ENCODE measurements around the gene ANO1.

Gene ANO1

GRCh38 chr11:70054004-70054403 is 24.1 kb upstream of the ANO1 start:
- Histone ChIP-seq H2AFZ (ENCODE audit: low read length) (no peak overlapping the region), H3F3A (ENCODE audit: insufficient read depth, low read length) (no peaks in the 10 kb centered on the region), H3K4me2 (ENCODE audit: low read depth, low read length) (no peak overlapping the region), H3K4me1 (ENCODE audit: low read length) (no peaks in the 10 kb centered on the region), H3K79me2 (ENCODE audit: low read length) (no peaks in the 10 kb centered on the region), H3K9ac (ENCODE audit: low read length) (no peak overlapping the region), H3K4me3 (ENCODE audit: low read length) (no peak overlapping the region), H3K9me3 (replicated peaks; ENCODE audit: insufficient read depth, low read length) (no peaks in the 10 kb centered on the region), H3K27me3 (replicated peaks; ENCODE audit: insufficient read depth, low read length) (peaks cover 80% of the 10 kb centered on the region), H3K36me3 (replicated peaks; ENCODE audit: insufficient read depth, low read length) (no peaks in the 10 kb centered on the region), H4K20me1 (ENCODE audit: insufficient read depth, low read length) (no peaks in the 10 kb centered on the region), H3K9me2 (replicated peaks; ENCODE audit: insufficient read depth, low read length) (no peaks in the 10 kb centered on the region), H3K27ac (ENCODE audit: low read length) (no peak overlapping the region)
- TF ChIP-seq, protein P1, sequence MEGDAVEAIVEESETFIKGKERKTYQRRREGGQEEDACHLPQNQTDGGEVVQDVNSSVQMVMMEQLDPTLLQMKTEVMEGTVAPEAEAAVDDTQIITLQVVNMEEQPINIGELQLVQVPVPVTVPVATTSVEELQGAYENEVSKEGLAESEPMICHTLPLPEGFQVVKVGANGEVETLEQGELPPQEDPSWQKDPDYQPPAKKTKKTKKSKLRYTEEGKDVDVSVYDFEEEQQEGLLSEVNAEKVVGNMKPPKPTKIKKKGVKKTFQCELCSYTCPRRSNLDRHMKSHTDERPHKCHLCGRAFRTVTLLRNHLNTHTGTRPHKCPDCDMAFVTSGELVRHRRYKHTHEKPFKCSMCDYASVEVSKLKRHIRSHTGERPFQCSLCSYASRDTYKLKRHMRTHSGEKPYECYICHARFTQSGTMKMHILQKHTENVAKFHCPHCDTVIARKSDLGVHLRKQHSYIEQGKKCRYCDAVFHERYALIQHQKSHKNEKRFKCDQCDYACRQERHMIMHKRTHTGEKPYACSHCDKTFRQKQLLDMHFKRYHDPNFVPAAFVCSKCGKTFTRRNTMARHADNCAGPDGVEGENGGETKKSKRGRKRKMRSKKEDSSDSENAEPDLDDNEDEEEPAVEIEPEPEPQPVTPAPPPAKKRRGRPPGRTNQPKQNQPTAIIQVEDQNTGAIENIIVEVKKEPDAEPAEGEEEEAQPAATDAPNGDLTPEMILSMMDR (IDR thresholded peaks at IDR 0.05; ENCODE audit: low read length), result no peak
- TF ChIP-seq EZH2 (optimal IDR thresholded peaks at IDR 0.05; ENCODE audit: low read depth, low read length) (no peak), EZH2phosphoT487 (IDR thresholded peaks at IDR 0.05; ENCODE audit: low read length) (no peak)
- DNase-seq, result no peak

DNA sequence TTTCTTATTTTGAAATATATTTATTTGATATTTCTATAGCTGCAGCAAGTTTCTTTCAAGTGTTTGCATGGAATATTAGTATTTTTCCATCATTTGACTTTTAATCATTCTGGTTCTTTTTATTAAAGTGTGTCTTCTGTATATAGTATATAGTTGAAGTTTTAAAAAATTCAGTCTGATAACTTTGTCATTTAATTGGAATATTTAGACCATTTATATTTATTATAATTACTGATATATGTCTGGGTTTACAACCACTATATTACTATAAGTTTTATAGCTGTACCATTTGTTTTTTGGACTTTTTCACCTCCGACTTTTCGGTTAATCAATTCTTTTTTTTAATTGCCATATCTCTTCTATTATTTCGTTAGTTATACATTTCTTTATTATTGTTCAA is 22.7 kb upstream of the ANO1 start:
- H3K36me3 ChIP-seq (replicated peaks; ENCODE audit: insufficient read depth, low read length), result no peaks in the 10 kb centered on the region
- H2AFZ ChIP-seq (ENCODE audit: low read length), result no peak overlapping the region
- no peak for DNase-seq
- no peak overlapping the region for H3K9ac ChIP-seq (ENCODE audit: low read length)
- H3K4me2 ChIP-seq (ENCODE audit: low read depth, low read length), result no peak overlapping the region
- H3F3A ChIP-seq (ENCODE audit: insufficient read depth, low read length), result no peaks in the 10 kb centered on the region
- no peaks in the 10 kb centered on the region for H3K4me1 ChIP-seq (ENCODE audit: low read length)
- no peaks in the 10 kb centered on the region for H4K20me1 ChIP-seq (ENCODE audit: insufficient read depth, low read length)
- no peak overlapping the region for H3K4me3 ChIP-seq (ENCODE audit: low read length)
- H3K9me2 ChIP-seq (replicated peaks; ENCODE audit: insufficient read depth, low read length), result no peaks in the 10 kb centered on the region
- no peaks in the 10 kb centered on the region for H3K79me2 ChIP-seq (ENCODE audit: low read length)
- no peak overlapping the region for H3K27ac ChIP-seq (ENCODE audit: low read length)
- peaks cover 82% of the 10 kb centered on the region for H3K27me3 ChIP-seq (replicated peaks; ENCODE audit: insufficient read depth, low read length)
- TF ChIP-seq EZH2phosphoT487 (IDR thresholded peaks at IDR 0.05; ENCODE audit: low read length), result no peak
- no peak for TF ChIP-seq EZH2 (optimal IDR thresholded peaks at IDR 0.05; ENCODE audit: low read depth, low read length)
- TF ChIP-seq, protein P1 (IDR thresholded peaks at IDR 0.05; ENCODE audit: low read length), result no peak
- no peaks in the 10 kb centered on the region for H3K9me3 ChIP-seq (replicated peaks; ENCODE audit: insufficient read depth, low read length)

GRCh38 chr11:70057080-70057479 is 21.0 kb upstream of the ANO1 start:
- Histone ChIP-seq H3K27ac (ENCODE audit: low read length) (no peak overlapping the region), H3K79me2 (ENCODE audit: low read length) (no peaks in the 10 kb centered on the region), H3K4me1 (ENCODE audit: low read length) (no peaks in the 10 kb centered on the region), H3K4me2 (ENCODE audit: low read depth, low read length) (no peak overlapping the region), H3F3A (ENCODE audit: insufficient read depth, low read length) (no peaks in the 10 kb centered on the region), H3K4me3 (ENCODE audit: low read length) (no peak overlapping the region), H2AFZ (ENCODE audit: low read length) (no peak overlapping the region), H3K9ac (ENCODE audit: low read length) (no peak overlapping the region), H3K36me3 (replicated peaks; ENCODE audit: insufficient read depth, low read length) (no peaks in the 10 kb centered on the region), H3K27me3 (replicated peaks; ENCODE audit: insufficient read depth, low read length) (peaks cover 87% of the 10 kb centered on the region), H4K20me1 (ENCODE audit: insufficient read depth, low read length) (no peaks in the 10 kb centered on the region), H3K9me3 (replicated peaks; ENCODE audit: insufficient read depth, low read length) (no peaks in the 10 kb centered on the region), H3K9me2 (replicated peaks; ENCODE audit: insufficient read depth, low read length) (no peaks in the 10 kb centered on the region)
- DNase-seq, result no peak
- TF ChIP-seq EZH2phosphoT487 (IDR thresholded peaks at IDR 0.05; ENCODE audit: low read length) (no peak), EZH2 (optimal IDR thresholded peaks at IDR 0.05; ENCODE audit: low read depth, low read length) (no peak)
- TF ChIP-seq, protein P1 (IDR thresholded peaks at IDR 0.05; ENCODE audit: low read length), result no peak
